Renal cortex interstitium (tissue), 11 donors: Measurements from ENCODE around the gene CUL4B. TPM values are rescaled to one million over a fixed set of nuclear protein-coding genes. Genes with fewer than 3 reads are reported as not detected.
"Not testable (repeated sequence)": the region's sequence is repeated elsewhere in the genome, so short reads cannot be mapped to it uniquely, and the experiment has no call there.

ENCODE experiments used
- DNase-seq, 11 donors: peaks; one replicate each; pipeline ENCODE4 v3.0.0-alpha.2; 2013; ENCODE audit warnings: low read depth in 9 of 11, low spot score in 4 of 11; ENCODE audit errors: extremely low read depth in 1 of 11
- polyA plus RNA-seq, 3 donors: library from polyadenylated mRNA; unstranded; fragments of 120-200 nt; gene quantifications; one replicate each; pipeline ENCODE4 v1.2.1, GENCODE V29; 2013; ENCODE audit not compliant: insufficient read length in 3 of 3

The CUL4B gene
- polyA plus RNA-seq, 3 donors = 64.6 to 79.6 (median 74.2) TPM

- DNase-seq = not testable (repeated sequence)
These were observed 85.3 kb downstream of the CUL4B start for GRCh38 chrX:120475447-120475846.

Other genes starting within 250 kb of the CUL4B start
- under 1 TPM; 0.22 to 0.63 (median 0.27) TPM for gene TMEM255A, start 249.5 kb downstream of the CUL4B start, polyA plus RNA-seq
- gene ATP1B4, start 198.9 kb downstream of the CUL4B start, polyA plus RNA-seq = under 1 TPM in 1 of 3 donors, not detected in 2; 0.09 TPM
- gene LAMP2, start 91.7 kb downstream of the CUL4B start, polyA plus RNA-seq = 100 to 1,000 TPM; 140 to 160 (median 158) TPM
- gene MCTS1, start 43.1 kb upstream of the CUL4B start, polyA plus RNA-seq = 10 to 100 TPM; 48.5 to 59.2 (median 55.2) TPM
- gene C1GALT1C1, start 69.1 kb upstream of the CUL4B start, polyA plus RNA-seq = 10 to 100 TPM; 29.6 to 34.5 (median 30.1) TPM